GM18499 (cell line): ENCODE results near the gene ANKS1B.

Experiments
- ATAC-seq: cut with Tn5 transposase; IDR thresholded peaks from one replicate; pipeline ENCODE4 v1.9.1; 2021; ENCODE audit warnings: moderate number of reproducible peaks; ENCODE audit not compliant: insufficient read depth, unreplicated experiment

Gene ANKS1B

DNA sequence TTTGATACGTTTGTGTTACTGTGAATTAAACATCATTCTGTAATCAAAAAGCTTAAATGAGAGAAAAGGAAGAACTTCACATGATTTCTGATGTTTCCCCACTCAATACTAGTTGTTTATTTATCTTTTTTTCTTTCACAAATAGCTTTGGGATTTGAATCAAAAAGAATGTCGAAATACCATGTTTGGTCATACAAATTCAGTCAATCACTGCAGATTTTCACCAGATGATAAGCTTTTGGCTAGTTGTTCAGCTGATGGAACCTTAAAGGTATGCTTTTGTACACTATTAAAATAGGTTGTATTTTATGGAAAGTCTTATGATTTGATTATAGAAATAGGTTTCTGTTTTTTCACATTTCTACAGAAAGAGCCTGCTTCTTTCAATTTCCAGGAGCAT is 1298.1 kb downstream of the ANKS1B start:
- no peak for ATAC-seq
